DMS53 treated with DMSO at 0.1 percent for 48 hours (cell line): ENCODE data around the gene RMI2.
"Not testable (repeated sequence)": the region's sequence is repeated elsewhere in the genome, so short reads cannot be mapped to it uniquely, and the experiment has no call there.

Experiments used
- DNase-seq: peaks from one replicate; lab custom pipeline; 2025; ENCODE audit not compliant: unreplicated experiment; lab: John Stamatoyannopoulos, UW

RMI2 gene

GRCh38 chr16:11350921-11351335 lies 5.7 kb downstream of the RMI2 start:
- no peak for DNase-seq

- DNase-seq, result no peak
These were observed 7.9 kb downstream of the RMI2 start for GRCh38 chr16:11353158-11353557.

GRCh38 chr16:11354407-11354732 lies 9.1 kb downstream of the RMI2 start:
- DNase-seq, result no peak

GRCh38 chr16:11354733-11355574 lies 9.7 kb downstream of the RMI2 start:
- no peak for DNase-seq

GRCh38 chr16:11355862-11356261 lies 10.6 kb downstream of the RMI2 start:
- DNase-seq, result no peak

- peak; percentile 8 for DNase-seq
These were observed 11.5 kb downstream of the RMI2 start for GRCh38 chr16:11356573-11357331.

- no peak for DNase-seq
These were observed 13.3 kb downstream of the RMI2 start for GRCh38 chr16:11358531-11358930.

- no peak for DNase-seq
These were observed 14.1 kb downstream of the RMI2 start for GRCh38 chr16:11359370-11359769.

- no peak for DNase-seq
These were observed 15.5 kb downstream of the RMI2 start for GRCh38 chr16:11360641-11361373.

- no peak for DNase-seq
These were observed 16.6 kb downstream of the RMI2 start for GRCh38 chr16:11361701-11362451.

- no peak for DNase-seq
These were observed 18.6 kb downstream of the RMI2 start for GRCh38 chr16:11363927-11364258.

- DNase-seq, result no peak
These were observed 22.2 kb downstream of the RMI2 start for GRCh38 chr16:11367483-11367906.

- no peak for DNase-seq
These were observed 25.0 kb downstream of the RMI2 start for GRCh38 chr16:11370084-11370931.

GRCh38 chr16:11370932-11371279 lies 25.6 kb downstream of the RMI2 start:
- not testable (repeated sequence) for DNase-seq

GRCh38 chr16:11372073-11372828 lies 27.0 kb downstream of the RMI2 start:
- no peak for DNase-seq

GRCh38 chr16:11372829-11373306 lies 27.6 kb downstream of the RMI2 start:
- DNase-seq, result no peak

GRCh38 chr16:11374255-11374654 lies 29.0 kb downstream of the RMI2 start:
- DNase-seq, result no peak

GRCh38 chr16:11377154-11377553 lies 31.9 kb downstream of the RMI2 start:
- no peak for DNase-seq

- DNase-seq, result not testable (repeated sequence)
These were observed 33.7 kb downstream of the RMI2 start for GRCh38 chr16:11378951-11379350.
